GM19351 (cell line): ENCODE measurements around the gene ZFC3H1.
A peak's percentile ranks its signal among the peaks of the same experiment; 100 is the strongest.

Source experiments
- ATAC-seq: cut with Tn5 transposase; IDR thresholded peaks from one replicate; pipeline ENCODE4 v1.9.1; 2021; ENCODE audit warnings: mild to moderate bottlenecking, moderate library complexity; ENCODE audit not compliant: unreplicated experiment

The ZFC3H1 gene

GRCh38 chr12:71682466-71682865, 18.8 kb upstream of the ZFC3H1 start:
- ATAC-seq = no peak

- ATAC-seq = no peak
These were observed 8.2 kb upstream of the ZFC3H1 start for GRCh38 chr12:71671816-71672215.

- ATAC-seq = no peak
These were observed 7.7 kb upstream of the ZFC3H1 start for GRCh38 chr12:71671311-71671710.

- ATAC-seq = no peak
These were observed 2.6 kb upstream of the ZFC3H1 start for GRCh38 chr12:71666259-71666658.

- no peak for ATAC-seq
These were observed 1.4 kb upstream of the ZFC3H1 start for GRCh38 chr12:71665090-71665463.

GRCh38 chr12:71664411-71665089, 902 bp upstream of the ZFC3H1 start:
- ATAC-seq = peak; percentile 9

- peak; percentile 26 for ATAC-seq
These were observed 643 bp downstream of the ZFC3H1 start for GRCh38 chr12:71662849-71663560.

- no peak for ATAC-seq
These were observed 1.6 kb downstream of the ZFC3H1 start for GRCh38 chr12:71661977-71662530.

- ATAC-seq = no peak
These were observed 6.9 kb downstream of the ZFC3H1 start for GRCh38 chr12:71656740-71657139.

- ATAC-seq = no peak
These were observed 7.7 kb downstream of the ZFC3H1 start for GRCh38 chr12:71655907-71656306.

GRCh38 chr12:71655495-71655894, 8.2 kb downstream of the ZFC3H1 start:
- no peak for ATAC-seq

GRCh38 chr12:71654200-71654599, 9.4 kb downstream of the ZFC3H1 start:
- no peak for ATAC-seq

GRCh38 chr12:71653137-71653536, 10.5 kb downstream of the ZFC3H1 start:
- ATAC-seq = no peak

- ATAC-seq = no peak
These were observed 11.0 kb downstream of the ZFC3H1 start for GRCh38 chr12:71652656-71653055.

GRCh38 chr12:71649401-71649800, 14.2 kb downstream of the ZFC3H1 start:
- no peak for ATAC-seq

GRCh38 chr12:71648537-71648936, 15.1 kb downstream of the ZFC3H1 start:
- ATAC-seq = no peak

GRCh38 chr12:71646512-71646911, 17.1 kb downstream of the ZFC3H1 start:
- ATAC-seq = no peak

- no peak for ATAC-seq
These were observed 18.4 kb downstream of the ZFC3H1 start for GRCh38 chr12:71645268-71645667.

GRCh38 chr12:71642264-71642663, 21.4 kb downstream of the ZFC3H1 start:
- ATAC-seq = no peak

- no peak for ATAC-seq
These were observed 22.3 kb downstream of the ZFC3H1 start for GRCh38 chr12:71641390-71641789.

- no peak for ATAC-seq
These were observed 23.3 kb downstream of the ZFC3H1 start for GRCh38 chr12:71640316-71640715.

GRCh38 chr12:71639341-71639760, 24.3 kb downstream of the ZFC3H1 start:
- ATAC-seq = peak; percentile 48
